Progenitor cell of endocrine pancreas (in vitro differentiated cells): ENCODE results near the gene TMEM132D. TPM values are rescaled to one million over a fixed set of nuclear protein-coding genes. Genes with fewer than 3 reads are reported as not detected.

ENCODE experiments used
- DNase-seq: peaks from one replicate; pipeline ENCODE4 v3.0.0; 2021; ENCODE audit warnings: low spot score; ENCODE audit not compliant: unreplicated experiment
- H3K27ac Mint-ChIP-seq: 2 replicates; pipeline ENCODE4 v1.8.0; 2021; ENCODE audit warnings: mild to moderate bottlenecking, moderate library complexity, mixed read lengths
- H3K27me3 Mint-ChIP-seq: 2 replicates; pipeline ENCODE4 v1.8.0; 2021; ENCODE audit warnings: mixed read lengths
- H3K36me3 Mint-ChIP-seq: 2 replicates; pipeline ENCODE4 v1.8.0; 2022; ENCODE audit warnings: mixed read lengths; ENCODE audit not compliant: insufficient read depth
- H3K4me1 Mint-ChIP-seq: 2 replicates; pipeline ENCODE4 v1.8.0; 2021; ENCODE audit warnings: low read depth, mixed read lengths
- H3K4me3 Mint-ChIP-seq: 2 replicates; pipeline ENCODE4 v1.8.0; 2021; ENCODE audit warnings: low read depth, mild to moderate bottlenecking, moderate library complexity, mixed read lengths
- H3K9me3 Mint-ChIP-seq: 2 replicates; pipeline ENCODE4 v1.8.0; 2021; ENCODE audit warnings: low read depth, mixed read lengths
- total RNA-seq: library from RNA; stranded (reverse); gene quantifications from 2 replicates; pipeline ENCODE4 v1.2.1, GENCODE V29; 2021
- TF ChIP-seq, protein P1 (sequence below): fragments of 200-600 bp; sonication (generic); IDR thresholded peaks from one replicate; pipeline ENCODE4 v1.5.0; 2021; ENCODE audit warnings: antibody characterized with exemption, mild to moderate bottlenecking; ENCODE audit not compliant: unreplicated experiment

Gene TMEM132D
- total RNA-seq, 1 donor from 2014 or later = 0.46 TPM

DNA sequence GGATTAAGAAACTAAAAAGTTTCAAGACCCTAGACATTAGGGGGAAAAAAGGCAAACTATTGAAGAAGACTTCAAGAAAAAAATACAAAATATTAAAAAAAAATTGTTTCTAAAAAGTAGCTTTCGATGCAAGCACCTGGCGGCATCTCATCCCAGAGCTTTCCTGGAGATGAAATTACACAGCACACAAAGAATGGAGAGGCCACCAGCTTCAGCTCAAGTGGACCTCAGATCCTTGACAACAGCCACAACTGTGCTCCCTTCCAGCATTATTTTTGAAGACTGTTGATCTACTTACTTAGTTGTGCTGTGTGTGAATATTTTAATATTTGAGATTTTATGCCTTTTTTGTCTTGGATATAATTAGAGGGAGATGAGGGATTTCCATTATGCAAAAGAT lies 571.5 kb downstream of the TMEM132D start:
- no peak overlapping the region for H3K27ac Mint-ChIP-seq
- TF ChIP-seq, protein P1, sequence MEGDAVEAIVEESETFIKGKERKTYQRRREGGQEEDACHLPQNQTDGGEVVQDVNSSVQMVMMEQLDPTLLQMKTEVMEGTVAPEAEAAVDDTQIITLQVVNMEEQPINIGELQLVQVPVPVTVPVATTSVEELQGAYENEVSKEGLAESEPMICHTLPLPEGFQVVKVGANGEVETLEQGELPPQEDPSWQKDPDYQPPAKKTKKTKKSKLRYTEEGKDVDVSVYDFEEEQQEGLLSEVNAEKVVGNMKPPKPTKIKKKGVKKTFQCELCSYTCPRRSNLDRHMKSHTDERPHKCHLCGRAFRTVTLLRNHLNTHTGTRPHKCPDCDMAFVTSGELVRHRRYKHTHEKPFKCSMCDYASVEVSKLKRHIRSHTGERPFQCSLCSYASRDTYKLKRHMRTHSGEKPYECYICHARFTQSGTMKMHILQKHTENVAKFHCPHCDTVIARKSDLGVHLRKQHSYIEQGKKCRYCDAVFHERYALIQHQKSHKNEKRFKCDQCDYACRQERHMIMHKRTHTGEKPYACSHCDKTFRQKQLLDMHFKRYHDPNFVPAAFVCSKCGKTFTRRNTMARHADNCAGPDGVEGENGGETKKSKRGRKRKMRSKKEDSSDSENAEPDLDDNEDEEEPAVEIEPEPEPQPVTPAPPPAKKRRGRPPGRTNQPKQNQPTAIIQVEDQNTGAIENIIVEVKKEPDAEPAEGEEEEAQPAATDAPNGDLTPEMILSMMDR = no peak
- no peaks in the 10 kb centered on the region for H3K4me1 Mint-ChIP-seq
- H3K9me3 Mint-ChIP-seq = no peaks in the 10 kb centered on the region
- no peak overlapping the region for H3K4me3 Mint-ChIP-seq
- no peak for DNase-seq
- peaks cover 19% of the 10 kb centered on the region for H3K27me3 Mint-ChIP-seq
- no peaks in the 10 kb centered on the region for H3K36me3 Mint-ChIP-seq

- no peaks in the 10 kb centered on the region for H3K9me3 Mint-ChIP-seq
Observed at GRCh38 chr12:129331356-129332085, 572.3 kb downstream of the TMEM132D start.

DNA sequence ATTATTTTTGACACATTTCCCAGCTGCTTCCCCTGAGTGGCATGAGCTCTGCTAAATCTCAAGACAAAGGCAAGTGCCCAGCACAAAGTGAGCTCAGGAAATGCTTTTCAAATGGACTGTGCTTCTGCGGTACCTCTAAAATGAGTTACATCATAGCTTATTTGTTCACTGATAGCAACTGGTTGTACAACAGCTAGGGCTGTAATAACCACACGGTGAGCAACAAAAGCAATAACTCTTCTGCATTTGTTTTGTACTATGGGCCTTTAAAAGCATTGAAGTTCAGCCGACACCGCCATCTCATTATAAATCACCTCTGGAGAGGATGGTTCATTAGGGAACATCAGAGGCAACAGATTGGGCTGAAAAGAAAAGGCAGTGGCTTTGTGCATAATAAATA lies 575.6 kb downstream of the TMEM132D start:
- no peaks in the 10 kb centered on the region for H3K36me3 Mint-ChIP-seq
- H3K4me1 Mint-ChIP-seq = no peaks in the 10 kb centered on the region
- peaks cover 30% of the 10 kb centered on the region for H3K27me3 Mint-ChIP-seq
- no peaks in the 10 kb centered on the region for H3K9me3 Mint-ChIP-seq
- no peak overlapping the region for H3K27ac Mint-ChIP-seq
- H3K4me3 Mint-ChIP-seq = no peak overlapping the region
- no peak for DNase-seq
- TF ChIP-seq, protein P1 = no peak

More at GRCh38 chr12:129331356-129332085, 572.3 kb downstream of the TMEM132D start:
- no peak overlapping the region for H3K4me3 Mint-ChIP-seq
- peaks cover 19% of the 10 kb centered on the region for H3K27me3 Mint-ChIP-seq
- no peak overlapping the region for H3K27ac Mint-ChIP-seq
- TF ChIP-seq, protein P1 = no peak
- no peaks in the 10 kb centered on the region for H3K36me3 Mint-ChIP-seq
- no peak for DNase-seq
- no peaks in the 10 kb centered on the region for H3K4me1 Mint-ChIP-seq

GRCh38 chr12:129325566-129325965 lies 578.3 kb downstream of the TMEM132D start:
- no peak for DNase-seq
- Mint-ChIP-seq H3K27ac (no peak overlapping the region), H3K27me3 (peaks cover 26% of the 10 kb centered on the region), H3K4me1 (no peaks in the 10 kb centered on the region), H3K36me3 (no peaks in the 10 kb centered on the region), H3K4me3 (no peak overlapping the region), H3K9me3 (no peaks in the 10 kb centered on the region)
- TF ChIP-seq, protein P1 = no peak

GRCh38 chr12:129312048-129312447 lies 591.8 kb downstream of the TMEM132D start:
- Mint-ChIP-seq H3K4me3 (no peak overlapping the region), H3K4me1 (peaks cover 1% of the 10 kb centered on the region), H3K27me3 (peaks cover 23% of the 10 kb centered on the region), H3K9me3 (peaks cover 3% of the 10 kb centered on the region), H3K27ac (no peak overlapping the region), H3K36me3 (no peaks in the 10 kb centered on the region)
- TF ChIP-seq, protein P1 = no peak
- DNase-seq = no peak
